Stimulated activated CD4-positive, alpha-beta T cell treated with anti-CD3 and anti-CD28 coated beads, Interleukin-1b, Interleukin-23, amount 100 ng/mL, for 48 hours (primary cell): Measurements from ENCODE around the gene ALCAM.
"Not testable (repeated sequence)": the region's sequence is repeated elsewhere in the genome, so short reads cannot be mapped to it uniquely, and the experiment has no call there.

Source experiments
- DNase-seq: peaks from one replicate; pipeline ENCODE4 v3.0.0-alpha.2; 2020

ALCAM gene

GRCh38 chr3:105392598-105392997, 25.9 kb downstream of the ALCAM start:
- DNase-seq: not testable (repeated sequence)

- no peak for DNase-seq
Observed at GRCh38 chr3:105394177-105394576, 27.5 kb downstream of the ALCAM start.

DNA sequence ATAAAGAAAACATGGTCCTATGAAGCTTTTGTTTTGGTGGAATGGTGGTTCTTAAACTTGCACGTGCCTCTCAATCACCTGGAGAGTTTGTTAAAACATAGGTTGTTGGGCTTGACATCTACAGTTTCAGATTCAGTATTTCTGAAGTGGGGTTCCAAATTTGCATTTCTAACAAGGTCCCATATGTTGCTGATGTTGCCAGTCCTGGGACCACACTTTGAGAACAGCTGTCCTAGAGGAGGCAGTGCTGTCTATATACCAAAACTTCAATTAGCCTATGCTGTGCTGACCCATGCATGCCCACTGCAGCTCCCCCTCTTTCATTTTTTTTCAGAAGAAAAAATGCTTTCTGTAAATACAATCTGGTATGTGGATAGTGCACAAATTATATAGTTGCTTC, 31.3 kb downstream of the ALCAM start:
- DNase-seq: no peak

- DNase-seq: no peak
Observed at GRCh38 chr3:105398437-105398836, 31.7 kb downstream of the ALCAM start.

DNA sequence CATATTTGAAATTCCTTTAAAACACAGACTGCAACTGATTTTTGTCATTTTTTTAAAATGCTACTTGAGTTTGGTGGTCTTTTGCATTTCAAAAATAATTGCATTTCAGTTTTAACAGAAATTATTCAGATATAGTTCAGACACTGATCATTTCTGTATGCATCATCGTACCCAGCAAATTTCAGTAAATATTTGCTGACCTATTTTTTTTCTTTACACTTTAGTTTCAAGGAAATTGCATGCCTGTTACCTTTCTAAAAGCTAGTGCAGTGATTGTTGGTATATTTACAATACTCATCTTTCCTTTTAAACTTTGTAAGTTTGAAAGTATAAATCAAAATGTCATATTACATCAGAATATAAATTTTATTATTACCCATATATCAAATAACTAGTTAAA, 32.4 kb downstream of the ALCAM start:
- no peak for DNase-seq

DNA sequence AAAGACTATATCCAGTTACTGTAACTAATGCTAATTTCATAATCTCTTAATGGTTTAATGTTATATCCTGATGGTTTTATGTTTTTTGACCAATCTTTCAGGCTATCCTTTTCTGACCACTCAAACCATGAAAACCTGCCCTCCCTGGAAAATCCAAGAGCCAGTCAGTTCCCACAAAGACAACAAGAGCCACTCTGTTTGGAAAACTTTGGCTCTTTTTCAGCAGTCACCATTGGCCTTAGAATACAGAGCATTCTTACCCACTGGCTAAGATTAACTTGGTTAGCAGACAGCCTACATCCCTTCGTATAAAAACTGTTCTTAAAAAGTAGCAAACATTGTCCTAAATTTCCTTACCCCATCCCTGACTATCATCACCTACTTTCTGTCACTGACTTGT, 32.9 kb downstream of the ALCAM start:
- DNase-seq: no peak

- DNase-seq: no peak
Observed at GRCh38 chr3:105401254-105401653, 34.5 kb downstream of the ALCAM start.

DNA sequence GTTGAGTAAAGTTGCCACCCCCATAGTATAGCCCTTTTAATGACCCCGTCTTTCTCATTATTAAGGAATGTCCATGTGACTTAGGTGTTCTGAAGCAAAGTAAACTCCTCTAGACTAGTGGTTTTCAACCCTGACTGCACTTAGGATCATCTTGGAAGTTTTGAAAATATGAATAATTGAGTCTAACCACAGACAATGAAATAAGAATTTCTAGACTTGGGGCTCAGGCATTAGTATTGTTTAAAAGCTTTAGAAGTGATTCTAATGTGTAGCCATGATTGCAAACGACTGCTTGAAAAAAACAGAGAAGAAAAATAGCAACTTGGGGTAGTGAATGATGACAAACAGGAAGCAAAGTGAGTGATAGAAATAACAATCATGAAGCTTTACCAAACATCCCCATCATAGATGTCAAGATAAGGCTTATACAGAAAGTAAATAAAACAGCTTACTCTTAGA, 35.0 kb downstream of the ALCAM start:
- DNase-seq: no peak

GRCh38 chr3:105402287-105402801, 35.6 kb downstream of the ALCAM start:
- DNase-seq: no peak

DNA sequence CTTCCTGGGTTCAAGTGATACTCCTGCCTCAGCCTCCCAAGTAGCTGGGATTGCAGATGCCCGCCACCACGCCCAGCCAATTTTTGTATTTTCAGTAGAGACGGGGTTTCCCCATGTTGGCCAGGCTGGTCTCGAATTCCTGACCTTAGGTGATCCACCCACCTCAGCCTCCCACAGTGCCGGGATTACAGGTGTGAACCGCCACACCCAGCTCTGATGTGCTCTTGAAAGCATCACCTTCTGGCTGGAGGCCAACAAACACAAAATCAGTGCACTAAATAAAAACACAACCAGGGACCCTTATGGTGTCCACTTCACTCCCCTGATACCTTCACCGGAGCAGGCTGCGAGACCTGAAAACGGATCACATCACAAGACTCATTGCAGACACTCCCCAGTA, 36.3 kb downstream of the ALCAM start:
- not testable (repeated sequence) for DNase-seq

GRCh38 chr3:105406268-105406667, 39.6 kb downstream of the ALCAM start:
- no peak for DNase-seq

DNA sequence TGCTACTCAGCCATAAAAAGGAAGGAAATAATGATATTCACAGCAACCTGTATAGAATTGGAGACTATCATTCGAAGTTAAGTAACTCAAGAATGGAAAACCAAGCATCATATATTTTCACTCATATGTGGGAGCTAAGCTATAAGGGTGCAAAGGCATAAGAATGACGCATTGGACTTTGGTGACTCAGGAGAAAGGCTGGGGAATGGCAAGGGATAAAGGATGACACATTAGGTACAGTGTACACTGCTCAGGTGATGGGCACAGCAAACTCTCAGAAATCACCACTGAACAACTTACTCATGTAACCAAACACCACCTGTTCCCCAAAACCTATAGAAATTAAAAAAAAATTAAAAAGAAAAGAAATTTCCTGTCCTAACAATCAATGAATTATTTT, 42.7 kb downstream of the ALCAM start:
- DNase-seq: no peak

- DNase-seq: no peak
Observed at GRCh38 chr3:105413343-105413887, 46.7 kb downstream of the ALCAM start.

GRCh38 chr3:105414841-105415240, 48.1 kb downstream of the ALCAM start:
- DNase-seq: no peak

- no peak for DNase-seq
Observed at GRCh38 chr3:105415951-105416350, 49.2 kb downstream of the ALCAM start.

DNA sequence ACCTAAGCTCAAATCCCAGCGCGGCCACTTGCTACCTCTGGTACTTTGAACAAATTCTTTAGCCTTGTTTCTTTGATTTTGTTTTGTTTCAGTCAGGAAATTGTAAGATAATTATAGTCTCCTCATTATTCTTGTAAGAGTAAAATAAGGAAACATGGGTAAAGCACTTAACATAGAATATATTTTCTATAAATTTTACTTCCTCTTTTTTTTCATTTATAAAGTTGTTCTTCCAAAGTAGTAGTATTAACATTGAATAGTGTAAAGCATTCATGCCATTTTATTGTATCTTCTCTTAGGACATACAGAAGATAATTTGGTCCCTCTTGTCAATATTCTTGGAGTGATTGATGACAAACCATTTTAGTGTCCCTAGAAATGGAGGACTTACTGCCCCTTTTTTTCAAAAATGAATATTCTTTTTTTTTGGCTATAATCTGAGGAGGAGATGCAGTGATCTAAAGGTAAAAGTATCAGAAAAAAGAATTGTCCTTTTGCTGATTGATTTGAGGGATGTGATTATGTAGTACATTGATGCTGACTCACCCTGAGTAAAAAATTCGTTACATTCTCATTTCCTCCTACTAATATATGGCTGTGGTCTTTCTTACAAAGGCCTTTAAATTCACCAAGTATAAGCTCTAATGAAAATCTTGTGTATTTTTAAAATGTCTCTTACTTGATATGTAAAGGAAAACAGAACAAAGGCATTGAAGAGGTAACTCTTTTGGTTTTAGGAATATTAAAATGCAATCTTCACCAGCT, 51.0 kb downstream of the ALCAM start:
- no peak for DNase-seq

GRCh38 chr3:105422645-105423044, 55.9 kb downstream of the ALCAM start:
- no peak for DNase-seq

DNA sequence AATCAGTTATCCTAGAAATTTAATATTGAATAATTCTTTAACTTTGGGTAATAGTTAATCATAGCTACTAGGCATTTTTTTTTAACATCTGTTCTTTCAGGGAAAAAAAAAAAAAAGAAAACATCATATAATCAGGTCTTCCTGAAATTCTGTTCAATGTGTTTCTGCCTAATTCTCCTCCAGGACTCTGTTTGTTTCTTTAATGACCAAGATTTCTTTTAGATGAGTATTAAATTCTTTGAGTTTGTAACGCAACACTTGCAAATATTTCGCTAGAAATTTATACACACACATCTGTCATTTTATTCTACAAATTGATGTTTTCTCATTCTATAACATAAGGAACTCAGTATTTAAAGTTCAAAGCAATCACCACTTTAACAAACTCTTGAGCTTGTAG, 56.7 kb downstream of the ALCAM start:
- DNase-seq: no peak

DNA sequence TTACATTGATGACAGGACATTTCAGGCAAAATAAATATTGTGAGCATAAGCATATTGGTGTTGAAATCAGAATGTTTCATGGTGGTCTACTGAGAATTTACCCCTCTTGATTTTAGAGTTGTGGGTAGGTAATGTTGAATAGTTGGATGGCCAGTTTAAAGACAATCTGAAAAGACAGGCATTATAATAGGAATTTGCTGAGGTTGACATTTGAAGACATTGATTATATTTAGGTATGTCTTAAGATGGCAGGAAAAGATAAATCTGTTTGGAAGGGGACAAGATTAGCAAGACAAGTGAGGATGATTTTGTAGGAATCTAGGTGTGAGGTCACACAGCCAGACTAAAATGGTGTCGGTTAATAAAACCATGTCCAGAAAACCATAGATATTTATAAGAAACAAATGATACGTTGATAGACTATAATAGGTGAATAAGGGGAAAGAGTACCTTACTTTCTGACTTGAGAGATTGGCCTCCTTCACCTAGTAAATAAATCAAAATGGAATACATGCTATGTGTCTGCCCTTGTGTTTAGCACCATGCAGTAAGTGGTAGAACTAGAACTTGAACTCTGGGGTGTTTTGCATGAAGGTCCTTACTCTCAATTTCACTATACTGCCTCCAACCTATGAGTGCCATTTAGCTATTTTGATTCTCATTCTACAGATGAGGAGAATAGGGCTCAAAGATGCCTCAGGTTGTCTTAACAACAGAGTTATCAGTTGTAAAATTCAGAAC, 57.9 kb downstream of the ALCAM start:
- no peak for DNase-seq

DNA sequence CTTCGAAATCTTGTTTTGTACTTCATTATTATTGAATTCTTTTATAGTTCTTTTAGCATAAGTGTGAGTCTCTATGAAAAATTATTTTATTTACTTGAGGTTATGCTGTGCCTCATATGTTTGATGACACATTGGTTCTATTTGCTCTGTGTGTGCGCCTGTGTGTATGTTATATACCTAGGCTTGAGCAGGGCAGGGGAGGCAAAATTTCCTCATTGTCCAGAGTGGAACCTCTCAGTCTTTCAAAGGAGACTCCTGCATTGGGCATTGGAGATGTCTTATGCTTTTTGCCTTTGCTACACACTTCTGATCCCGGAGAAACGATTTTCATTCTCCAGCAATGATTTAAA, 58.4 kb downstream of the ALCAM start:
- DNase-seq: no peak

GRCh38 chr3:105427332-105427731, 60.6 kb downstream of the ALCAM start:
- DNase-seq: no peak

- DNase-seq: no peak
Observed at GRCh38 chr3:105429034-105429762, 62.5 kb downstream of the ALCAM start.

GRCh38 chr3:105430455-105430854, 63.7 kb downstream of the ALCAM start:
- no peak for DNase-seq
